ENCODE data around the gene PABPN1L. TPM values are rescaled to one million over a fixed set of nuclear protein-coding genes. Genes with fewer than 3 reads are reported as not detected.

PABPN1L gene
- total and polyA plus RNA-seq, 12 donors = 0.22 to 3.3 (median 0.62) TPM; not detected in 4

GRCh38 chr16:88888057-88888456, 21.6 kb upstream of the PABPN1L start:
- peak overlapping the region in 1 of 5 donors; percentile 58 for H3K27ac ChIP-seq
- no peaks in the 10 kb centered on the region for H3K4me1 ChIP-seq (replicated peaks in 1 of 2)
- intact Hi-C loops (cut with DNase I) = no loop called here
- no peak for DNase-seq
- no peaks in the 10 kb centered on the region for H3K9me3 ChIP-seq (replicated peaks in 1 of 3)
- WGBS, 4 donors = 67 to 78% (median 72%) methylated on average over 8 to 14 of the region's 14 CpGs
- TF ChIP-seq POLR2A (IDR thresholded peaks at IDR 0.05) (no peak), CTCF (IDR thresholded peaks at IDR 0.05) (no peak)
- H3K27me3 ChIP-seq = no peaks in the 10 kb centered on the region
- H3K4me3 ChIP-seq = no peak overlapping the region
- no peaks in the 10 kb centered on the region for H3K36me3 ChIP-seq (replicated peaks in 1 of 2)

- no peak overlapping the region for H3K4me3 ChIP-seq
- no peaks in the 10 kb centered on the region for H3K9me3 ChIP-seq (replicated peaks in 1 of 3)
- no peaks in the 10 kb centered on the region for H3K27me3 ChIP-seq
- H3K4me1 ChIP-seq (replicated peaks in 1 of 2) = no peaks in the 10 kb centered on the region
- intact Hi-C loops (cut with DNase I) = no loop called here
- DNase-seq = peak in 2 of 7 donors; percentile 38 to 70
- no peak for TF ChIP-seq POLR2A (IDR thresholded peaks at IDR 0.05)
- no peak for TF ChIP-seq CTCF (IDR thresholded peaks at IDR 0.05)
- WGBS, 4 donors = 79 to 91% (median 86%) methylated on average over 29 to 39 of the region's 39 CpGs
- H3K36me3 ChIP-seq (replicated peaks in 1 of 2) = no peaks in the 10 kb centered on the region
- H3K27ac ChIP-seq = peak overlapping the region in 1 of 5 donors; percentile 58
These were observed 20.5 kb upstream of the PABPN1L start for GRCh38 chr16:88886845-88887521.

- Histone ChIP-seq H3K27ac (peak overlapping the region in 1 of 5 donors; percentile 58), H3K4me3 (no peak overlapping the region), H3K9me3 (replicated peaks in 1 of 3) (no peaks in the 10 kb centered on the region), H3K36me3 (replicated peaks in 1 of 2) (no peaks in the 10 kb centered on the region), H3K4me1 (replicated peaks in 1 of 2) (no peaks in the 10 kb centered on the region), H3K27me3 (no peaks in the 10 kb centered on the region)
- 89 to 95% (median 92%) methylated on average over 6 to 15 of the region's 15 CpGs for WGBS, 4 donors
- intact Hi-C loops (cut with DNase I) = no loop called here
- TF ChIP-seq CTCF (IDR thresholded peaks at IDR 0.05) (no peak), POLR2A (IDR thresholded peaks at IDR 0.05) (no peak)
- no peak for DNase-seq
These were observed 20.0 kb upstream of the PABPN1L start for GRCh38 chr16:88886420-88886844.

GRCh38 chr16:88885693-88886280, 19.3 kb upstream of the PABPN1L start:
- no peak overlapping the region for H3K4me3 ChIP-seq
- no peaks in the 10 kb centered on the region for H3K4me1 ChIP-seq (replicated peaks in 1 of 2)
- WGBS, 4 donors = 88 to 92% (median 90%) methylated on average over 9 to 28 of the region's 28 CpGs
- intact Hi-C loops (cut with DNase I) = no loop called here
- DNase-seq = no peak
- H3K27me3 ChIP-seq = no peaks in the 10 kb centered on the region
- H3K36me3 ChIP-seq (replicated peaks in 1 of 2) = no peaks in the 10 kb centered on the region
- H3K27ac ChIP-seq = peak overlapping the region in 1 of 5 donors; percentile 58
- no peaks in the 10 kb centered on the region for H3K9me3 ChIP-seq (replicated peaks in 1 of 3)
- TF ChIP-seq CTCF (IDR thresholded peaks at IDR 0.05) = no peak
- no peak for TF ChIP-seq POLR2A (IDR thresholded peaks at IDR 0.05)

Data from adrenal gland (tissue), 12 donors.